ENCODE measurements around the gene WASHC4. TPM values are rescaled to one million over a fixed set of nuclear protein-coding genes. Genes with fewer than 3 reads are reported as not detected.

The WASHC4 gene
- total and polyA plus RNA-seq, 4 donors = 11.5 to 86.2 (median 37.2) TPM

GRCh38 chr12:105218434-105218833, 110.9 kb downstream of the WASHC4 start:
- H3K27me3 ChIP-seq (ENCODE audit: control insufficient read depth in 1 of 2, insufficient read depth in 2 of 2, low read length in 1 of 2) = no peaks in the 10 kb centered on the region
- H3K4me3 ChIP-seq (ENCODE audit: low read length in 2 of 2) = no peak overlapping the region
- H3K36me3 ChIP-seq (ENCODE audit: control insufficient read depth in 1 of 2, insufficient read depth in 2 of 2, low read length in 1 of 2) = peaks cover 0 to 9% of the 10 kb centered on the region in 2 donors
- no peaks in the 10 kb centered on the region for H3K9me3 ChIP-seq (ENCODE audit: control insufficient read depth, low read length)
- 56 to 60% methylated on average over 7 of the region's 7 CpGs for WGBS, 2 donors
- ATAC-seq (ENCODE audit: low FRiP score) (no peak), DNase-seq (no peak)
- intact Hi-C loops (cut with DNase I) = no loop called here
- H3K4me1 ChIP-seq (ENCODE audit: control insufficient read depth in 1 of 2, insufficient read depth in 2 of 2, low read length in 2 of 2) = peaks cover 3 to 4% of the 10 kb centered on the region in 2 donors
- H3K27ac ChIP-seq (ENCODE audit: low read depth in 1 of 2, low read length in 2 of 2) = no peak overlapping the region

Other genes starting within 250 kb of the WASHC4 start
- gene SLC41A2, start 149.4 kb upstream of the WASHC4 start, total RNA-seq = 100 to 1,000 TPM in 1 of 2 donors, 10 to 100 TPM in 1; 96.4 to 106 TPM
- 10 to 100 TPM; 10.8 to 27.4 TPM for gene SLC41A2, start 149.4 kb upstream of the WASHC4 start, polyA plus RNA-seq
- gene NOPCHAP1, start 121.4 kb upstream of the WASHC4 start, total RNA-seq = 10 to 100 TPM in 1 of 2 donors, 1 to 10 TPM in 1; 9.5 to 12.9 TPM
- 10 to 100 TPM in 1 of 2 donors, 1 to 10 TPM in 1; 6.8 to 12.6 TPM for gene NOPCHAP1, start 121.4 kb upstream of the WASHC4 start, polyA plus RNA-seq
- 10 to 100 TPM; 17.2 to 35.2 TPM for gene ALDH1L2, start 23.3 kb upstream of the WASHC4 start, total RNA-seq
- 1 to 10 TPM; 1.6 to 3.4 TPM for gene ALDH1L2, start 23.3 kb upstream of the WASHC4 start, polyA plus RNA-seq
- 10 to 100 TPM; 43.9 to 65.2 TPM for gene APPL2, start 128.4 kb downstream of the WASHC4 start, total RNA-seq
- gene APPL2, start 128.4 kb downstream of the WASHC4 start, polyA plus RNA-seq = 10 to 100 TPM; 15.0 to 48.8 TPM
- gene C12orf75, start 223.0 kb downstream of the WASHC4 start, total RNA-seq = 100 to 1,000 TPM in 1 of 2 donors, 10 to 100 TPM in 1; 75.9 to 153 TPM
- gene C12orf75, start 223.0 kb downstream of the WASHC4 start, polyA plus RNA-seq = 100 to 1,000 TPM; 306 to 661 TPM